ENCODE measurements around the gene COX11.

Gene COX11

DNA sequence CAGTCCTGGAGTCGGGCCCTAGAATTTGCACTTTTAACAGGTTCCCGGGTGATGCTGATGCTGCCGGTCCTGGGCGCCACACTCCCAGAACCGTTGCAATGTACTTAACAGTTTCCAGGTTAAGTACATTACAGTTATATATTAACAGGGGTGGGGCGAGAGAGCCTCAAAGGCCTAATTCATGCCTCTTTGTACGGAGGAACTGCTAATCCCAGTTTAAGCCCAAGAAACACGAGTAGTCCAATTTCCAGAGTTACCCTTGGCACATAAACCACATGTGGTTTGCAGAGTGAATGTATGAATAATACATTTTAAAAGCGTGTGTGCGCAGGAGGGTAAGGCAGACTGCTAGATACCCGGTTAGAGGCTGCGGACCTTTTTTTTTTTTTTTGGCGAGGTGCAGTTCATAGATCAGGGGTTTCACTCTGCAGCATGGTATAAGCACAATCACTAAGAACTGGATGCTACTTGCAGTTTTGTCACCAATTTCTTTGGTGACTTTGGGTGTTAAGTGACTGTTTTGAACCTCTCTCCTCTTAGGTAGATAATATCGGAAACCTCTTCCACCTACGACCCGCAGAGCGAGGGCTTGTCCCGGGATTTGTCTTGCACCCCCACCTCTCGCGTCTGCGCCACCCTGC is 713 bp downstream of the COX11 start:
- no peak for DNase-seq (ENCODE audit: low read depth in 2 of 2, low spot score in 1 of 2)

DNA sequence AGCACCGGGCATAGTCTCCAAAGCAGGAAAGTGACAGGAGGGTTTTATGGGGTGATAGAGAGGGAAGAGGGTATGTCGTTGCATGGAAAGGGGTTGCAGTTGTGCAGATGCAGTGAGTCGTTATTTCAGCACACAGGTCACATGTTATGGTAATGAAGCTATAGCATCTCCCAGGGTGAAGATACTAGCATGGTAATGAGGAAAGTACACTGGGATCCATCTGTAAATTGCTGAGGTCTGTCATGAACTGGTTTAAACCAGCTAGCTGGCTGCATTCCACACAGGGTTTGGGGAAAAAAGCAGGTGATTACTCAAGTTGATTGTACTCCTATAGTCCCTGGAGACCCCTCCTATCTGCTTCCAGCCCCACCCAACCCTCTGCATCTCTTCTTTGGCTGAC is 11.7 kb downstream of the COX11 start:
- no peak for DNase-seq (ENCODE audit: low read depth in 2 of 2, low spot score in 1 of 2)

DNA sequence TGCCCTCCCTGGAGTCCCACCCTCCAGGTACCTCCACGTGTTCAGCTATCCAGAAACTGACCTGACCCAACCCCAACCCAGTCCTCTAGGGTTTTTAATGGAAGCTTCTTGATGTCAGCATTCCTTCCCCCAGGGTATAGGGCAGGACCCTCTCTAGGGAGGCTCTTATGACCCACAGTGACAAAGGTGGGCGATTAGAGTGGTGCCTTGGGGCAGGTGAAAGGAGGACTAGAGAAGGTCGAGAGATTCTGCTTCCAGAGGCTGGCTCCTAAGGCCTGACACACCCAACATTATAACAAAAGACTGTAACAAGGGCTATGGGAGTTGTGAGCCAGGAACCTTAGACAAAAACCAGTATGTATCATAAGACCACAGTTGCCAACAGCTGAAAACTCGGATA is 17.2 kb downstream of the COX11 start:
- no peak for DNase-seq (ENCODE audit: low read depth in 2 of 2, low spot score in 1 of 2)

DNA sequence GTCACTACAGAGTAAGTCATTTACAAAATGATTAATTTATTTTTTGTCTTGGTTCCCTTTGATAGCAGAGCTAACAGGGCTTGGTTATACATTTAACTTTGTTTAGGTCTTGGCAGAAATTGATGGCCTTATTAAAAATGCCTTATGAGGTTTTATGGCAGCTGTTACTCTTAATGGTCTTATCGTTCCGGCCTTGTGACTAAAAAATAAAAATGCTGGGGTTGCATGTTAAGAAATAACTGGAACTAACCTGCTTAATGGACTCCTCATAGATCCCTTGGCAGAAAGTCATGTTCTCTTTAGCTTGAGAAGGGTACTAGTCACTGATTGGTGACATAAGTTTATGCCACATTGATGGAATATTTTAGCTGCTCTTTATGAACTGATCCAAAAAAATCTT is 18.3 kb downstream of the COX11 start:
- no peak for DNase-seq (ENCODE audit: low read depth in 2 of 2, low spot score in 1 of 2)

DNA sequence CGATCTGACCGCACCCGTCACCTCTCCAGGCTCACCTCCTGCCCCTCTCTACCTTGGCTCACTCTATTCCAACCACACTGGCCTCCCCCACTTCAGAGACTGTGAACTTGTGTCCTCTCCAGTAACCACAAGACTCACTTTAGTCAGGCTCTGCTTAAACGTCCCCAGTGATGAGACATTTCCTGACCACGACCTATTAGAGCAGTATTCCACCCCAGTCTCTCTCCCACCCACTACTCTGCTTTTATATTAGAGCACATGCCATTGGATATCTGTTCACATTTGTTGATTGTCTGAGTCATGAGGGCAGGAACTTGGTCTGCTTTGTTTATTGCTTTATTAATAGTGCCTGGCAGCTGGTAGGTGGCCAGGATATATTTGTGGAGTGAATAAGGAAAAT is 20.1 kb downstream of the COX11 start:
- DNase-seq (ENCODE audit: low read depth in 2 of 2, low spot score in 1 of 2), result no peak

DNA sequence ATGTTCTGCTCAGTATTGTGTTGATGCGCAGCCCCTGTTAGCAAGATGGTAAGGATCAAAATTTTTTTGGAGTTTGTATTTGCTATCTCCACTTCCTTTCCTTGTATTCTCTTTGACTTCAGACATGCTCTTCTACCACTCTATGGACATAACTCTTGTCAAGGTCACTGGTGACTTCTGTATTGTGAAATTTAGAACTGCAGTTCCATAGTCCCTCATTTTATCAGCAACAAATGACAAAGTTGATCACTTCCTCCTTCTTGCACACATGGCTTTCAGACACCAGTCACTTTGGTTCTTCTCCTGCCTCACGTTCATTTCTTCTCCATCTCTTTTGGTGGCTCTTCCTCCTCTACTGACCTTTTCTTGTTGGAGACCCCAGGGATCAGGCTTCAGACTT is 21.1 kb downstream of the COX11 start:
- no peak for DNase-seq (ENCODE audit: low read depth in 2 of 2, low spot score in 1 of 2)

DNA sequence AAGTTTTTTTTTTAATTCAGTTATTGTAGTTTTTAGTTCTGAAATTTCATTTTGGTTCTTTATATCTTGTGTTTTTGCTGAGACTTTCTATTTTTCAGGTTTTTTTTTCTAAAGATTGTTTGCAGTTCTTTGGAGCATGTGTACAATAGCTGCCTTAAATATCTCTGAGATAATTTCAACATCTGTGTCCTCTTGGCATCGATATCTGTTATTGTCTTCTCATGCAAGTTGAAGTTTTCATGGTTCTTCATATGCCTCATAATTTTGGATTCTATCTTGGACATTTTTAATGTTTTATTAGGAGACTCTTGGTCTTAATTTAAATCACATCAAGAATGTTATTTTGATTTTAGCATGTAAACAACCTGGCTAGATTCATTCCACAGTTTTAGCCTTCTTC is 22.8 kb downstream of the COX11 start:
- DNase-seq (ENCODE audit: low read depth in 2 of 2, low spot score in 1 of 2), result no peak

DNA sequence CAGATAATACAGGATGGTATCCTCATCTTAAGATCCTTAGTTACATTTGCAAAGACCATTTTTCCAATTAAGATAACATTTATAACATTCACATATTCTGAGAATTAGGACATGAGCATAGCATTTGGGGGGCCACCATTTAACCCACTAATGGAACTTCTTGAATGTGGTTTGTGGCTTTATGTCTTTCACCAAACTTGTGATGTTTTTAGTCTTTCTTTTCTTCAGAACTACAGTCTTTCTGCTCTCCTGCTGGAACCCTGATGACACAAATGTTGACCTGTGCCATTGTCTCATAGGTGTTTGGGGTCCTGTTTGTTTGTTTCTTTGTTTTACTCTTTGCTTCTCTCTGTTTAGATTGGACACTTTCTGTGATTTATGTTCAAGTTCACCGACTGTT is 23.2 kb downstream of the COX11 start:
- DNase-seq (ENCODE audit: low read depth in 2 of 2, low spot score in 1 of 2), result no peak

DNA sequence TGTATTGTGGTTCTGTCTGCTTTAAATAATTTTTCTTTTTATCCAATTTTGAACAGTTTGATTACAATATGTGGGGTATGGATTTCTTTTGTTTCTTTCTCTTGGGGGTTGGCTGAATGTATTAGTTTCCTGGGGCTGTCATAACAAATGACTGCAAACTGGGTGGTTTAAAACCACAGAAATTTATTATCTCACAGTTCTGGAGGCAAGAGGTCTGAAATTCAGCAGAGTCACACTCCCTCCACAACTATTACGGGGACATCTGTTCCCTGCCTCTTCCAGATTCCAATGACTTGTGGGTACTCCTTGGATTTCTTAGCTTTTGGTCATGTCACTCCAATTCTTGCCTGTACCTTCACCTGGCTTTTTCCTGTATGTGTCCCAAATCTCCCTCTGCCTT is 23.7 kb downstream of the COX11 start:
- DNase-seq (ENCODE audit: low read depth in 2 of 2, low spot score in 1 of 2), result no peak

DNA sequence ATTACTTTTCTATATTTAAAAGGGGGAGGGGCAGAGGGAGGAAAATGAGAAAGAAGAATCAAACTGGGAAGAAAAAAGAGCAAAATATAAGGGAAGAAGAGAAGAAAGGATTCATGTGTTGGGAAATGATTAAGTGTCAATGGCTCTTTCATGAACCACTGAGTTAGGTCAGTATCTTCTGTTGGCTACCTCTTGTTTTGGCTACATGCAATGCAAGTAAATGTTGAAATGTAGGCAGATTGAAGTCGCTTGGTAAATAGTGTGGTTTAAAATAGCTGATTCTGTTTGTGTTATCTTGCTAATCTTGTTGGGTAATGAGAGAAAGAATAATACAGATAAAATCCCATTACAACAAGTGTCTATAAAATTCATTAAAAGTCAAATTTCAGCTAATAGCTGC is 27.2 kb downstream of the COX11 start:
- no peak for DNase-seq (ENCODE audit: low read depth in 2 of 2, low spot score in 1 of 2)

DNA sequence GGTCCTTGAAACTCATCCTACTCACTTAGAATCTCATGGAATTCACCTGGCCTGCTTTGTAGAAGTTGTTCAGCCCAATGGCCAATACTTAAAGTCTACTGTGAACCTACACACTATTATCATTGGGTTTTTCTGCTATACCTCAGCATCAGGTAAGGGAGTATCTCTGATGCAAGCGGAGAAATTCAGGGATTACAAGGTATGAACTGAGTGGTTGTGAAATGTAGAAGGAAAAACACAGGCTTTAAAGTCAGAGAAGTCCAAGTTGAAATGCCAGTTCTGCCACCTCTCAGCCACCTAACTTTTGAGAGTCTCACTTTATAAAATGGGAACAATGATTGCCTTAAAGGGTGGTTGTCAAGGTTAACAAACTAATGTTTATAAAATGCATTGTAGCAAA is 31.0 kb downstream of the COX11 start:
- DNase-seq (ENCODE audit: low read depth in 2 of 2, low spot score in 1 of 2), result no peak

DNA sequence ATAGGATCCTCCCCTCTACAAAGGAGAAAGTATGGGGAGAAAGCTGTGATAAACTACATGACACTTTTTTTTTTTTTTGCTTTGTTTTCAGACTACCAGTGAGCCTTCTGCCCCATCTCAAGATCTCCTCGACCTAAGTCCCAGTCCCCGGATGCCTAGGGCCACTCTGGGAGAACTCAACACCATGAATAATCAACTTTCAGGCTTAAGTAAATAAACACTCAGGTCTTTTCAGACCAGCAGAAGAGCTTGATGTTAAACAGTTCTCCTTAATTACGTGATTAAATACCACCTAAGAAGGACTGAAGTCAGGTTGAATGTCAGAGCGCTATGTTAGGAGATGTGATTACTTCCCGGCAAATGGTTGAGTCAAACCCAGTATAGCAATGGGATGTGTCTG is 31.4 kb downstream of the COX11 start:
- DNase-seq (ENCODE audit: low read depth in 2 of 2, low spot score in 1 of 2), result no peak

DNA sequence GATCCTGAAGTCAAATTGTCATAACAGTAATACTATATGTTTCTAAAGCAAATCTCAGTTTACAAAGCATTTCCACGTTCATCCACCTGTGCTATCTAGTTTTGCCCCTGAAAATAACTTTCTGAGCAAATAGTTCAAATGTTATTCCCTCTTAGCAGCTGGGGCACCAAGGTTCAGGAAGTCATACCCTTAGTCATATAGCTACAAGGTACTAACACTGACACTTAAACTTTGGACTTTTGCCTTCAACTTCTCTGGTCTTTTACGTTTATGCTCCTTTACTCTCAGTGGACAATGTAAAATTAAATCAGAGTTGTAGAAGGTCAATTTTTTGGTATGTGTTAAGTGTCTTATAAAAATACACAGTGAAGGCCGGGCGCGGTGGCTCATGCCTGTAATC is 33.0 kb downstream of the COX11 start:
- no peak for DNase-seq (ENCODE audit: low read depth in 2 of 2, low spot score in 1 of 2)

DNA sequence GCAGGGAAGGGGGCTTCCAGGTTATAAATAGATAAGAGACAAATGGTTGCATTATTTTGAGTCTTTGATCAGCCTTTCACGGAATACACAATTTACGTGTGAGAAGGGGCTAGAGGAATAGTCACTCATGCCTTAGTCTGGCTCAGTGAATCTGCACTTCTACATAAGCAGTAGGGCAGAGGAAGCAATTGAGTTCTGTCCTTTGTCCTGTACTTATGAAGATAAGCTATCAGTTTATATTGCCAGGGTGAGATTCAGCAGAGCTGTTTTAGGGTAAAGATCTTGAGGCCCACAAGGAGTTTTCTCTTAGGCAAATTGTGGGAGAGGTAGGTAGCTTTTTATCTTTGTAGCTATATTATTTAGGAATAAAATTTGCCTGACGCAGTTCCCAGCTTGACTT is 34.5 kb downstream of the COX11 start:
- DNase-seq (ENCODE audit: low read depth in 2 of 2, low spot score in 1 of 2), result no peak

DNA sequence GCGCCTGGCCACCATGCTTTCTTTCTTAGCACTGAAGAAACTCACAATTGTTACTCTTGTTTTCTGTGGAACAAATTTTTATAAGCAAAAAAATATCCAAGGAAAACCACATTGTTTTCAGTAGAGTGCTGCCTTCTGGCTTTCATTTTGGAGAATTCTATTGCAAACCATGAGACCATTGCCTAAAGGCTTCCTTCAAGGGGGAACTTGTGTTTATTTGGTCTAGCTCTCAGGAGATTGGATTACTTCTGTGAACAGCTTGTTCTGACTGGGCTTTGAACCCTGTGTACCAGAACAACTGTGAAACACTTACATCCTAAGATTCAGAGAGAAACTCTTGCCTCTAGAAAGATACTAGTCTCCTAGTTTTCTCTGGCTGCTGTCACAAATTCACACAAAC is 35.7 kb downstream of the COX11 start:
- no peak for DNase-seq (ENCODE audit: low read depth in 2 of 2, low spot score in 1 of 2)

DNA sequence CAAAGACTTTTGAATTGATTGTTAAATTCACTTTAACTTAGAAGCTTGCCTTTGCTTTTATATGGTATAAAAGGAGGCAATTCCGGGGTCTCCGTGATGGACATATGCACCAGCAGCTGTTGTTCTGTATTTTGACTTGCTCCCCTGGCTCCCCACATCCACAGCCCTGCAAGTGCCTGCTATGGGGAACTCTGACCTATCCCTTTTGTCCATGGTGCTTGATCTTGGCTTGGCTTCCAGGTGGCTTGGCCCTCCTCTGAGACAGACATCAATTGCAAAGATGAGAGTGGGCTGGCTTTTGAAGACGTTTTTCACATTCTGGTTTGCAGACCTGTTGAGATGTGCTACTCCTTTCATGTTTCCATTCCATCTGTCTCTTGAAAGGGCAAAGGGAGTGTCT is 40.9 kb downstream of the COX11 start:
- DNase-seq (ENCODE audit: low read depth in 2 of 2, low spot score in 1 of 2), result no peak

DNA sequence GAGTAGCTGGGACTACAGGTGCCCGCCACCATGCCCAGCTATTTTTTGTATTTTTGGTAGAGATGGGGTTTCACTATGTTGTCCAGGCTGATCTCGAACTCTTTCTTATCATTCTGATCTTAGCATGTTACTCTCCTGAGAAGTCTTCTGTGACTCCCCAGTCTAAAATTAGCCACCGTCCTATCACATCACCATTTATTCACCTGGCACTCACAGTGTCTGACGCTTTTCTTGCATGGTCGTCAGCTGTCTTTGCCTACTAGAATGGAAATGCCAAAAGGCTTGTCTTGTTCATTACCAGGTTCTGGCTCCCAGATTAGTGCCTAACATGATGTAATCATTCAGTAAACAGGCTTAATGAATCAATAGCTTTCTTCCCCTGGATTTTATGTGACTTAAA is 44.0 kb downstream of the COX11 start:
- DNase-seq (ENCODE audit: low read depth in 2 of 2, low spot score in 1 of 2), result no peak

DNA sequence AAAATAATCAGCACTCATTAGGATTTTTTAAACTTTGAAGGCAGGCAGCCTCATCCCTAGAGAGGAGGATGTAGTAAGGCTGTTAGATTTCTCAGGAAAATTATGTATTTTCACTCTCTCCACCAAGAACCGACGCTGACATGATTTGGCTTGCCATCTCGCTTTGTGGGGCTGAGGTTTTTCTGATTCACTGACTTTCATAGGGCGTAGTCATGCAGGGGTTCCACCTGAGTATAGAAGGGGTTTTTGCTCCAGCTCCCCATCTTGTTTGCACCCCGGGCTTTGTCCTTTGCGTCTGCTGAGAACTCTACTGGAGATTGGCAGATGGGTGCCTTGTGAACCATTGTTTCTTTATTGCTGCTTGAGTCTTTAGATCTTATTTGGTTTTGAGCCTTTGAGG is 47.6 kb downstream of the COX11 start:
- no peak for DNase-seq (ENCODE audit: low read depth in 2 of 2, low spot score in 1 of 2)

DNA sequence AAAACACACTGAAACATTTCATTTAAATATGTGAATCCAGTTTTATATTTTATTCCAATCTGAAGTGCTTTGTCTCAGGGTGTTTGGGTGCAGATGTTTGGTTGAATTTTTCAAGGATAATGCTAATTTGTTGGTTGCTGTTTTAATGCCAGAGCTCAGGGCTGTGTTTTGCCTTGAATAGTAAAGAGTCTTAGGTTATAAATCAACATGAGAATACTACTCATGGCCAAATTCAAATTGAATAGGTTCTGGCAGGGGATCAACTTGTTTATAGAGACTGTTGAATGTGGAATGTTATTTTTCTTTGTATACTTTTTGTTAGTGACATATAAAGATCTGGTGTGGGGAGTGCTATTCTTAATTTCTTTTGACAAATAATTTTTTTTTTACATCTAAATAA is 49.0 kb downstream of the COX11 start:
- DNase-seq (ENCODE audit: low read depth in 2 of 2, low spot score in 1 of 2), result no peak

DNA sequence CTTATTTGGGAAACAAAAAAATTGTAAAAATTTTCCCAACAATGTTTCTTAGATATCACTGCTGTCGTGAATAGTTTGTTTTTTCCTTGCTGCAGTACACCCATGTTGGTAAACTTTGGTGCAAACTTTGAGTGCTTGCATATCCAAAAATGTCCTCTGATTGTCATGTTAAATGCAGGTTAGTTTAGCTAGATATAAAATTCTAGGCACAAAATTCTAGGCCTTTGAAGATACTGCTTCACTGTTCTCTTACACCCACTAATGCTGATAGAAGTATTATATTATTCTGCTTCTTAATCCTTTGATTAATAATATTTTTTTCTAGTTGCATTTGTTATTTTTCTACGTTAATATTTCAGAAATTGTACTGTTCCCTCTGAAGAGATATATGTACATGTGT is 51.7 kb downstream of the COX11 start:
- no peak for DNase-seq (ENCODE audit: low read depth in 2 of 2, low spot score in 1 of 2)

Measured in stimulated activated CD8-positive, alpha-beta memory T cell treated with anti-CD3 and anti-CD28 coated beads, Interleukin-4, amount 100 ng/mL, for 1 hour (primary cell).